NCI-H2107 treated with DMSO at 0.1 percent for 48 hours (cell line): ENCODE measurements around the gene JAM2.
"Not testable (repeated sequence)": the region's sequence is repeated elsewhere in the genome, so short reads cannot be mapped to it uniquely, and the experiment has no call there.

Source experiments
- DNase-seq: peaks from one replicate; lab custom pipeline; 2025; ENCODE audit not compliant: unreplicated experiment; lab: John Stamatoyannopoulos, UW

The JAM2 gene

DNA sequence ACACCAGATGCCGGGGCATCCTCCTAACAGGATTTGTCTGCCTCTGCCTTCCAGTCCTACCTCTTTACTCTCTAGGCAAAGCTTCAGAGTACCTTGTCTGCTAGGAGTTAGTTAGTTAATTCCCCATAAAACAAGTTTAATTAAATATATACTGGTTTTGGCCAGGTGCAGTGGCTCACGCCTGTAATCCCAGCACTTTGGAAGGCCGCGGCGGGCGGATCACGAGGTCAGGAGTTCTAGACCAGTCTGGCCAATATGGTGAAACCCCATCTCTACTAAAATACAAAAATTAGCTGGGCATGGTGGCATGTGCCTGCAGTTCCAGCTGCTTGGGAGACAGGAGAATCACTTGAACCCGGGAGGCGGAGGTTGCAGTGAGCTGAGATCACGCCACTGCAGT is 75.0 kb downstream of the JAM2 start:
- DNase-seq: not testable (repeated sequence)

DNA sequence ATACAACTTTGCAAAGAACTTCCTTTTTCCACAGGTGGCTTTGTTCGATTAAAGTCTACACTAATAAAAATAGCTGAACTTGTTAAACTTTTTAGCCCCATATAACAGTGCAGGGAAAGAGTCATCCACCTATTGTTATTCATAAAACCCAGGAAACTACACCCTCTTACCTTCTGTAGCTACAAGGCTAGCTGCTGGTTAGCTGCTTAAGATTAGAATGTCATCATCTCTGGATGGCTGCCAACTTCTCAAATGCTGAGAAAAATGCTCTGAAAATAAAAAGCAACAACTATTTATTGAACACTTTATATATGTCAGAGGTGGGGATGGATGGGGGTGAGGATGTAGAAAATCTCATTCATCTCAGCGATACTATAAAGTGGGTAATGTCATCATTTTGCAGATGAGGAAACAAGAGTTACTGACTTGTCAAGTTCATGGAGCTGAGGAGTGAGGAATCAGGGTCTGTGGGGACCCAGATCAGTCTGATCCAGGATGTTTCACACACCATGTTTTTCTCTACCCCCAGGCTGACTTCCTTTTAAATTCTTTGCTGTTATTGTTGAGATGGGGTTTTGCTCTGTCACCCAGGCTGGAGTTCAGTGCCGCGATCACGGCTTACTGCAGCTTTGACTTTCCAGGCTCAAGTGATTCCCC is 78.6 kb downstream of the JAM2 start:
- DNase-seq: no peak

DNA sequence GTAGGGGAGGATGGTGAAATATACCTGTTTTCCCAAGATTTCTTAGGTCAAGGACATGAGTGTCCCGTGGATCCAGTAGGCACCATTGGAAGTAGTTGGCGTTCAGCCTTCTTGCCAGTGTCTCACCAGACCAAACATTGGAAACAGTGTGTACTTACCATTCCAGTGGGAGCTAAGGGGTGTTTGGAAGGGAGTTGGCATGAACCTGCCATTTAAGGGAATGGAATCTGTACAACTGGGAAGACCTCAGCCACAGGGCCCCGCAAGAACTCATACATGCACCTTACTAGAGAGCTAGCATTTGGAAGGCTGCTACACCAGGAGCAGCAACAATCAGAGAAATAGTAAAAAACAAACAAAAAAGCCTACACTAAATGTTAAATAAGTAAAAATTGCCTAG is 82.9 kb downstream of the JAM2 start:
- DNase-seq: no peak

- DNase-seq: no peak
These were observed 83.6 kb downstream of the JAM2 start for GRCh38 chr21:25722631-25723030.

DNA sequence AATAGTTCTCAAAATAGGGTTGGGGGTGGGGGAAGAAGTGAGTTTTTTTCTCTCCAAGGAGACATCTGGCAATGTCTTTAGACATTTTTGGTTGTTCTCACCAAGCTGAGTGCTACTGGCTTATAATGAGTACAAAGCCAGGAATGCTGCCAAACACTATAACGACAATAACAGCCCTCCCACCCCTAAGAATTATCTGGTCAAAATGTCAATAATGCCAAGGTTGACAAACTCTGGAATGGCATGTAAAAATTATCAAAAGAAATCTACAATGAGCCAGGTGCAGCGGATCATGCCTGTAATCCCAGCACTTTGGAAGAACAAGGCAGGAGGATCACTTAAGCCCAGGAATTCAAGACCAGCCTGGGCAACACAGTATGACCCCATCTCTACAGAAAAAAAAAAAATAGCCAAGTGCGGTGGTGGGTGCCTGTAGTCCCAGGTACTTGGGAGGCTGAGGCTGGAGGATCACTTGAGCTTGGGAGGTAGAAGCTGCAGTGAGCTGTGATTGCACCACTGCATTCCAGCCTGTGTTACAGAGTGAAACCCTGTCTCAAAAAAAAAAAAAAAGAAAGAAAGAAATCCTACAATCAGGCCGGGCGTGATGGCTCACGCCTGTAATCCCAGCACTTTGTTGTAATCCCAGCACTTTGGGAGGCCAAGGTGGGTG is 93.2 kb downstream of the JAM2 start:
- DNase-seq: no peak

DNA sequence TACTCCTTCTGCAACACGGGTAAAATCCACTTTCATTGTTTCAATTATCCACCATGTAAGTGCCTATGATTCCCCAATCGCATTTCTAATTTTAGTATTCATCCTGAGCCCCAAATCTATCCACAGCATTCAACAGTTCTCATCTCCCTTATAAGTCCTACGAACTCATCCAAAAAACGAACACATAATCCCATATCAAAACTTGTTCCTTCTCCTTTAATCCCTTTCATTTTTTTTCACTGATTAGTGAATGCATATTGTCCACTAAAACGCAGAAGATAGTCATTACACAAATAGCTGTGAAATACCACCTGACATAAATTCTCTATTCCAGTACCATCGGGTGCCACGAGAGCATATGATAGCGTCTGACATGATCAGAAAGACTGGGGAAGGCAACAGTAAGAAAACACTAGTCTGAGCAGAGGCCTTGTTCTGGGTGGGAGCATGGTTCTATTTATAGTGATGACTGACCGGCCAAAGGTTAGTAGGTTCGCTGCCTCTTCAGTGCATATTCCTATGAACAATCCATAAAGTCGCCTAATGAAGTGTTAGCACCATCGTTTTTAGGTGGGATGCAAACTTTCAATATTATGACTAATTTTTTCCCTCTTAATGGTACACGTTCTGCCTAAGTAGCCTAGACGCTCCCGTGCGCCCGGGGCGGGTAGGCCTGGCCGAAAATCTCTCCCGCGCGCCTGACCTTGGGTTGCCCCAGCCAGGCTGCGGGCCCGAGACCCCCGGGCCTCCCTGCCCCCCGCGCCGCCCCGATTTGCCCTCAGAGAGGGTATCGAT is 95.0 kb downstream of the JAM2 start:
- peak; percentile 16 for DNase-seq

- DNase-seq: no peak
These were observed 95.5 kb downstream of the JAM2 start for GRCh38 chr21:25734654-25734903.

DNA sequence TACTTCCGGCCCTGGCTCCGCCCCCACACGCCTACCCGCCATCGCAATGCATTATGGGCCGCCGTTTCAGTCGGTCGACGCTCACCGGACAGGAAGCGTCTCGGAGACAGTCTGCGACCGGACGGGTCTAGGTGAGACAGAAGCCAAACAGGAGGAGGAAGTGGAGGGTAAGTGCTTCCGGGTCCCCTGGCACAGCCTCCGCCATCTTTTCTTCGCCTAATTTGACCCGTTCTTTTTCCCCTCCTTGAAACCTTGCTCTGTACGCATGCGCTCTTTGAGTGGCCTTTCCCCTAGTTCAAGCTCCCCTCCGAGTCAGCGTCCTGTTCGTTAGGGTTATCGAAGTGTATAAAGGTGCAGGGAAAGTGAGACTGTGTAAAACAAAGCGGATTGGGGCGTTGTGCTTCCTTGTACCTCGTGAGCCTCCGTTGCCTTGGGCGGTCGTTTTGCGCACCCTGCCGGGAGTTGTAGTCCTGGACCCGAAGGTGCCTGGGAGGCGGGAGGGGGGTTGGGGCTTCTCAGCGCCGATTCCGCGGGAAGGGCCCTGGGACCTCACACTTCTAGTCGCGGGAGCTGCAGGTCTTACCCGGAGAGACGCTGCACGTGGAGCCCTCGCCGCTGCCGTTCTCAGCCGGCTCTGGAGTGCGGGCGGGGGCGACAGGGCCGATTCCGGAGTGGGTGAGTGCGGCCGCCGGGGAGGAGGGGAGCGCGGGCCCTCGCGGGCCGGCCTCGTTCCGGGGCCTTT is 96.0 kb downstream of the JAM2 start, which contains the start of the genes ATP5PF and GABPA:
Gene ATP5PF (minus strand): TSS at position 1 of the 742 bp plus-strand sequence. CDS start 5,110 bp downstream, outside the sequence.
Gene GABPA (plus strand): TSS at position 69 of the 742 bp plus-strand sequence. CDS start 6,627 bp downstream, outside the sequence.
- DNase-seq: peak; percentile 97

GRCh38 chr21:25735646-25736597 is 96.9 kb downstream of the JAM2 start:
- DNase-seq: peak; percentile 35

DNA sequence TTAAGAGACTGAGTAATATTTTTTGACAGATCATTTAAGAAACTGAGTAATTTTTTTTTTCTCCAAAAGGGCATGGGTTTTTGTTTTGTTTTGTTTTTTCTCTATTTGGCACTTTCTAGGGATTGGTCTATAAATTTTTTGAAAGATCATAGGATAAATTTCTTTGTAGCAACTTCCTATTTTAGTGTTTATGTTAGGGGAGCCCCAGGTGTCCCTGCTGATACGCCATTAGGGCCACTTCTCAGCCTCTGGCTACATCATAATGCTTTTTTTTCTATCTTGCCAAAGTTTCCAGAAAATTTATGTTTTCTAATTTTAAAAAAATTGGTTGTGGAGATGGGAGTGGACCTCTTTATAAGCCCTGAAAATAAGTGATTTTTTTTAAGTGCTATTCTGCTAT is 98.4 kb downstream of the JAM2 start:
- no peak for DNase-seq

- DNase-seq: no peak
These were observed 103.8 kb downstream of the JAM2 start for GRCh38 chr21:25742900-25743299.

GRCh38 chr21:25744854-25745253 is 105.8 kb downstream of the JAM2 start:
- DNase-seq: no peak

DNA sequence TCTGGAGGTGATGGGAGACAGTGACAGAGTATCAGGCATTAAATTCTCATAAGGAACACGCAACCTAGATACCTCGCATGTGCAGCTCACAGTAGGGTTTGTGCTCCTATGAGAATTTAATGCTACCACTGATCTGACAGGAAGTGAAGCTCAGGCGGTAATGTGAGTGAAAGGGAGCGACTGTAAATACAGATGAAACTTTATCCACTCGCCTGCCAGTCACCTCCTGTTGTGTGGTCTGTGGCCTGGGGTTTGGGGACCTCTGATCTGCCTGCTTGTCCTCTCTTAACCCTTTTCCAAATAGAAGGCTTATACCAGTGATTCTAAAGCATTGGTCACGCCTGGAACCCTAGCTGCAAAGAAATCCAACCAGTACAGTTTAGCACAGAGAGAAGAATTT is 111.0 kb downstream of the JAM2 start:
- DNase-seq: no peak

GRCh38 chr21:25752416-25752815 is 113.4 kb downstream of the JAM2 start:
- no peak for DNase-seq

- no peak for DNase-seq
These were observed 117.3 kb downstream of the JAM2 start for GRCh38 chr21:25756190-25756932.

- DNase-seq: no peak
These were observed 118.5 kb downstream of the JAM2 start for GRCh38 chr21:25757531-25757930.

GRCh38 chr21:25759573-25759972 is 120.5 kb downstream of the JAM2 start:
- DNase-seq: no peak

- DNase-seq: no peak
These were observed 121.0 kb downstream of the JAM2 start for GRCh38 chr21:25760061-25760460.

DNA sequence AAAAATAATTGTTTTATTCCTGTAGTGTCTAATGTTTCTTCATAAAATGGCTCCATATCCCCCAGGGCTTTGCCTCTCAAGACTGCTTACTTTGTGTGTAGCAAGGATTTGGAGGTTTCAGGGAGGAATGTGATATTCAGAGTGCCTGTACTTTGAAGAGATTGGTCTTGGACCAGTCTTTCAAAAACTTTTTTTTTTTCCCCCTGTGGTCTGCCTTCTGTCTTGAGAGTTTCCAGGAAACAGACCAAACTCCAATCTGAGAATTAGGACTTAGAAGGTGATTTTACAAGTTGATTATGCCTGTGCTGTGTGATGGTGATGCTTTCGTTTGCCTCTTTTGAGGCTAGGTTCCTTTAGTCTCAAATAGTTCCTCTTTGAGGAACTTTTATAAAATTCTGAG is 121.6 kb downstream of the JAM2 start:
- DNase-seq: no peak

DNA sequence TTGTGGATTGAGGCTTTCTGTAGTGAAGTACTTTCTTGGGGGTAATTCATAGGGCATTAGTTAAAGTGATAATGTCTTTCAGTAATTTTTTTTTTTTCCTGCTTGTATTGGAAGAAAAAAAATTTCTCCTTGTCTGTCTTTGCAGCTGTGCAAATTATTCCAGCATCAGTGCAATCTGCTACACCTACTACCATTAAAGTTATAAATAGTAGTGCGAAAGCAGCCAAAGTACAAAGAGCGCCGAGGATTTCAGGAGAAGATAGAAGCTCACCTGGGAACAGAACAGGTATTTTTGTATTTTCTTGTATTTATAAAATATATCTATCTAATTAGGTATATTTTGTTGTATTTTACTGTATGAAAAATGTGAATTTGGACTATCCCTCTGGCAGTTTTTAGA is 125.0 kb downstream of the JAM2 start:
- no peak for DNase-seq
